Measurements from ENCODE around the gene PERM1. TPM values are rescaled to one million over a fixed set of nuclear protein-coding genes. Genes with fewer than 3 reads are reported as not detected.
"Not testable (repeated sequence)": the region's sequence is repeated elsewhere in the genome, so short reads cannot be mapped to it uniquely, and the experiment has no call there.

Gene PERM1
- total and polyA plus RNA-seq, 8 donors, result 0.27 to 0.45 (median 0.36) TPM; not detected in 4

- Histone ChIP-seq H3K9me3 (no peaks in the 10 kb centered on the region), H3K4me3 (no peak overlapping the region), H3K36me3 (no peaks in the 10 kb centered on the region), H3K27ac (no peak overlapping the region), H3K4me1 (peaks cover 5 to 8% of the 10 kb centered on the region in 2 donors), H3K27me3 (peaks cover 0 to 81% of the 10 kb centered on the region in 2 donors)
- no peak for TF ChIP-seq CTCF (IDR thresholded peaks at IDR 0.05)
- intact Hi-C loops (cut with DNase I), result no loop called here
- peak in 1 of 4 donors; percentile 65 for DNase-seq
- ATAC-seq, result no peak
Observed at GRCh38 chr1:978069-978834, 3.6 kb downstream of the PERM1 start.

GRCh38 chr1:976791-977190, 5.1 kb downstream of the PERM1 start:
- DNase-seq; intact Hi-C loops (cut with DNase I); ATAC-seq; H3K4me1 ChIP-seq; H3K9me3 ChIP-seq; H3K27ac ChIP-seq; H3K4me3 ChIP-seq; H3K36me3 ChIP-seq: not testable (repeated sequence)
- peaks cover 7 to 81% of the 10 kb centered on the region in 2 donors for H3K27me3 ChIP-seq

- no peaks in the 10 kb centered on the region for H3K9me3 ChIP-seq
- H3K27me3 ChIP-seq, result peaks cover 14 to 81% of the 10 kb centered on the region in 2 donors
- H3K27ac ChIP-seq, result no peak overlapping the region
- no peaks in the 10 kb centered on the region for H3K36me3 ChIP-seq
- H3K4me1 ChIP-seq, result peaks cover 5 to 8% of the 10 kb centered on the region in 2 donors
- intact Hi-C loops (cut with DNase I), result no loop called here
- H3K4me3 ChIP-seq, result no peak overlapping the region
- peak in 1 of 2 donors; percentile 63 for TF ChIP-seq CTCF (IDR thresholded peaks at IDR 0.05)
- ATAC-seq (peak; percentile 91), DNase-seq (peak; percentile 50 to 89 (median 72))
Observed at GRCh38 chr1:975896-976683, 5.8 kb downstream of the PERM1 start.

GRCh38 chr1:975365-975764, 6.5 kb downstream of the PERM1 start:
- TF ChIP-seq CTCF (IDR thresholded peaks at IDR 0.05), result no peak
- H3K27ac ChIP-seq, result no peak overlapping the region
- H3K36me3 ChIP-seq, result no peaks in the 10 kb centered on the region
- no peaks in the 10 kb centered on the region for H3K9me3 ChIP-seq
- H3K4me3 ChIP-seq, result no peak overlapping the region
- H3K4me1 ChIP-seq, result peaks cover 5 to 8% of the 10 kb centered on the region in 2 donors
- intact Hi-C loops (cut with DNase I), result no loop called here
- ATAC-seq (no peak), DNase-seq (no peak)
- H3K27me3 ChIP-seq, result peaks cover 21 to 81% of the 10 kb centered on the region in 2 donors

GRCh38 chr1:974687-975328, 7.1 kb downstream of the PERM1 start:
- ATAC-seq (no peak), DNase-seq (peak in 1 of 4 donors; percentile 75)
- Histone ChIP-seq H3K4me1 (peaks cover 5 to 8% of the 10 kb centered on the region in 2 donors), H3K9me3 (no peaks in the 10 kb centered on the region), H3K4me3 (no peak overlapping the region), H3K27ac (no peak overlapping the region), H3K36me3 (no peaks in the 10 kb centered on the region), H3K27me3 (peaks cover 24 to 83% of the 10 kb centered on the region in 2 donors)
- intact Hi-C loops (cut with DNase I), result no loop called here
- no peak for TF ChIP-seq CTCF (IDR thresholded peaks at IDR 0.05)

Data from left lung (tissue), 10 donors.